ENCODE results near the gene NXN.

- TF ChIP-seq, protein P1, sequence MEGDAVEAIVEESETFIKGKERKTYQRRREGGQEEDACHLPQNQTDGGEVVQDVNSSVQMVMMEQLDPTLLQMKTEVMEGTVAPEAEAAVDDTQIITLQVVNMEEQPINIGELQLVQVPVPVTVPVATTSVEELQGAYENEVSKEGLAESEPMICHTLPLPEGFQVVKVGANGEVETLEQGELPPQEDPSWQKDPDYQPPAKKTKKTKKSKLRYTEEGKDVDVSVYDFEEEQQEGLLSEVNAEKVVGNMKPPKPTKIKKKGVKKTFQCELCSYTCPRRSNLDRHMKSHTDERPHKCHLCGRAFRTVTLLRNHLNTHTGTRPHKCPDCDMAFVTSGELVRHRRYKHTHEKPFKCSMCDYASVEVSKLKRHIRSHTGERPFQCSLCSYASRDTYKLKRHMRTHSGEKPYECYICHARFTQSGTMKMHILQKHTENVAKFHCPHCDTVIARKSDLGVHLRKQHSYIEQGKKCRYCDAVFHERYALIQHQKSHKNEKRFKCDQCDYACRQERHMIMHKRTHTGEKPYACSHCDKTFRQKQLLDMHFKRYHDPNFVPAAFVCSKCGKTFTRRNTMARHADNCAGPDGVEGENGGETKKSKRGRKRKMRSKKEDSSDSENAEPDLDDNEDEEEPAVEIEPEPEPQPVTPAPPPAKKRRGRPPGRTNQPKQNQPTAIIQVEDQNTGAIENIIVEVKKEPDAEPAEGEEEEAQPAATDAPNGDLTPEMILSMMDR (IDR thresholded peaks at IDR 0.05; ENCODE audit: poor library complexity, severe bottlenecking) = no peak
- TF ChIP-seq TAF1 (IDR thresholded peaks at IDR 0.05; ENCODE audit: low read depth) (no peak), EP300 (conservative IDR thresholded peaks at IDR 0.05; ENCODE audit: poor library complexity, severe bottlenecking) (no peak), MXI1 (conservative IDR thresholded peaks at IDR 0.05; ENCODE audit: poor library complexity, severe bottlenecking) (no peak), EZH2 (IDR thresholded peaks at IDR 0.05; ENCODE audit: borderline replicate concordance, insufficient read depth, low read length, poor library complexity, severe bottlenecking) (no peak), REST (IDR thresholded peaks at IDR 0.05; ENCODE audit: borderline replicate concordance) (no peak), RAD21 (conservative IDR thresholded peaks at IDR 0.05) (no peak), POLR2AphosphoS5 (IDR thresholded peaks at IDR 0.05) (no peak)
These were observed 66.4 kb downstream of the NXN start for GRCh38 chr17:913207-913606.
